HG02642 (cell line): ENCODE data around the gene GCG.

ENCODE experiments used
- ATAC-seq: cut with Tn5 transposase; IDR thresholded peaks from one replicate; pipeline ENCODE4 v1.9.1; 2021; ENCODE audit warnings: mild to moderate bottlenecking; ENCODE audit not compliant: unreplicated experiment, poor library complexity

The GCG gene

GRCh38 chr2:162106746-162107145 lies 45.3 kb downstream of the GCG start:
- no peak for ATAC-seq

GRCh38 chr2:162106146-162106551 lies 45.9 kb downstream of the GCG start:
- ATAC-seq, result no peak

DNA sequence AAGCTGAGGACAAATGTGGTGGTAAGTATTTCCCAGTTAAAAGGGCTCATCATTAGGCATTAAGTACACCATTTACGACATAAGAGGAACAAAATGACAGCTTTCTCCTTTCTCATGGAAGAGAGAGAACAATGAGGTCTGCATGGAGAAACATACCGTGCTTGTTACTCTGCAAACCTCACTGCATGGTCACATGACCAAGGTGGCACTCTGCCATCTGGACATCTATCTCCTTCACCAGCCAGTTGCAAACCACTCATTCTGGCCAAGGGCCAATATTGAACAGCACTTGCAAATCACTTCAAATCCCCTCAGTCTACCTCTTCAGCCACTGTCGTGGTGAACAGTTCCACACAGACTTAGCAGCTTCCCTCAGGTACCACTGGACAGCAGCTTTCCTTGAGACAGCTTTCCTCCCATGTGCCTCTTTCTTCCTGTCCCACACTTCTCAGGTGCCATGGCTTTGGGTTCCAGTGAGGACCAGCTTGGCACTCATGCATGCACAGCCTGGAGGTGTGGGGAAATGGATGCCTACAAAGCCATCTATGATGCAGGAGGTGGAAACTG lies 48.5 kb downstream of the GCG start:
- no peak for ATAC-seq

GRCh38 chr2:162100579-162100978 lies 51.5 kb downstream of the GCG start:
- ATAC-seq, result no peak

GRCh38 chr2:162099836-162100235 lies 52.2 kb downstream of the GCG start:
- no peak for ATAC-seq
